Mucosa of rectum (tissue), 2 donors: ENCODE data around the gene ARNT2.
"Not testable (repeated sequence)": the region's sequence is repeated elsewhere in the genome, so short reads cannot be mapped to it uniquely, and the experiment has no call there.

Experiments used
- H3K27ac ChIP-seq, 2 donors: one replicate each; pipeline ENCODE4 v1.7.0; 2013; ENCODE audit warnings: inconsistent platforms in 2 of 2, low read depth in 2 of 2, low read length in 2 of 2
- H3K27me3 ChIP-seq, 2 donors: one replicate each; pipeline ENCODE4 v1.7.0; 2013; ENCODE audit warnings: low read length in 2 of 2; ENCODE audit not compliant: control insufficient read depth in 2 of 2, insufficient read depth in 2 of 2
- H3K36me3 ChIP-seq, 2 donors: one replicate each; pipeline ENCODE4 v1.7.0; 2013; ENCODE audit warnings: low read length in 2 of 2; ENCODE audit not compliant: control insufficient read depth in 2 of 2, insufficient read depth in 2 of 2
- H3K4me1 ChIP-seq, 2 donors: one replicate each; pipeline ENCODE4 v1.7.0; 2013; ENCODE audit warnings: low read length in 2 of 2, mild to moderate bottlenecking in 1 of 2; ENCODE audit not compliant: control insufficient read depth in 2 of 2, insufficient read depth in 2 of 2
- H3K4me3 ChIP-seq, 2 donors: one replicate each; pipeline ENCODE4 v1.7.0; 2013; ENCODE audit warnings: low read length in 2 of 2
- H3K9ac ChIP-seq, 2 donors: one replicate each; pipeline ENCODE4 v1.7.0; 2013; ENCODE audit warnings: low read length in 2 of 2, low read depth in 1 of 2, mild to moderate bottlenecking in 1 of 2
- H3K9me3 ChIP-seq, 2 donors: one replicate each; pipeline ENCODE4 v1.7.0; 2013; ENCODE audit warnings: low read length in 2 of 2; ENCODE audit not compliant: control insufficient read depth in 2 of 2
- donor health status: healthy.
- donor health status: Normal muscosa, but diverticular disease.

The ARNT2 gene

DNA sequence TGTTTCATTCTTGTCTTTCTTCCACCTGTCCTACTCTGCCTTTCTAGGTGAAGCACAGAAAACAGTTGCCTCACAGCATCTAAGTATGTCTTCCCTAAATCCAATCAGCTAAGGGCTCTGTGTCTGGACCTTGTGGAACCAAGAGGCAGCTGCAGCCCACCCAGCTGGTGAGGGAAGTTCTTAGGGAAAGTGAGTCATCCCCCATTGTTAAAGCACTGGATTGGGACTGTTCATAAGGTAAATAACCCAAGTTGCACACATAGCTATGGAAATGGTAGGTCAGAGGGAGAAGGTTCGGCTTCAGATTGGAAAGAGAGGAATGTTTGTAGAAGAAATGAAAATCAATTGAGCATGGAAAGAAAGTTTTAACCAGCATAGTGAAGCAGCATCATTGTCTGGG, 18.0 kb upstream of the ARNT2 start:
- H3K4me1 ChIP-seq: no peaks in the 10 kb centered on the region
- H3K36me3 ChIP-seq: no peaks in the 10 kb centered on the region
- no peak overlapping the region for H3K9ac ChIP-seq
- H3K9me3 ChIP-seq: no peaks in the 10 kb centered on the region
- H3K4me3 ChIP-seq: no peak overlapping the region
- no peak overlapping the region for H3K27ac ChIP-seq
- no peaks in the 10 kb centered on the region for H3K27me3 ChIP-seq

DNA sequence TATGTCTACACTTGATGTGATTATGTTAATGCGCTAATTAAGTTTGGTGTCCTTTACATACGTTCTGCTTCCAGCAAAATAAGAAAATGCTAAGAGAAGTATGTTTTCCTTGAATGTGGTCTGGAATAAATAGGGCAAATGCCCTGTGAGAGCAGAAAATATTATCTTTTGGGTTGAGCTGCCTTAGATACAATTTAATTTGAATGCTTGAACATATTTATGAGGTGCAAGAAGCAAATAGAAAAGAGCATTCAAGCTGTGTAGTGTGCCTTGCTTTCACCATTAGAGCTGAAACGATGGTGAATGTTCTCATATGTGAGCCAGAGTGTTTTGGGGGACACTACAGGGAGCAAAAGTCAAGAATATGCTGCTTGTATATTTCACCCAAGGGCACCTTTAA, 15.9 kb upstream of the ARNT2 start:
- no peaks in the 10 kb centered on the region for H3K9me3 ChIP-seq
- H3K4me3 ChIP-seq: no peak overlapping the region
- H3K36me3 ChIP-seq: no peaks in the 10 kb centered on the region
- H3K27ac ChIP-seq: no peak overlapping the region
- H3K27me3 ChIP-seq: no peaks in the 10 kb centered on the region
- H3K4me1 ChIP-seq: no peaks in the 10 kb centered on the region
- H3K9ac ChIP-seq: no peak overlapping the region

DNA sequence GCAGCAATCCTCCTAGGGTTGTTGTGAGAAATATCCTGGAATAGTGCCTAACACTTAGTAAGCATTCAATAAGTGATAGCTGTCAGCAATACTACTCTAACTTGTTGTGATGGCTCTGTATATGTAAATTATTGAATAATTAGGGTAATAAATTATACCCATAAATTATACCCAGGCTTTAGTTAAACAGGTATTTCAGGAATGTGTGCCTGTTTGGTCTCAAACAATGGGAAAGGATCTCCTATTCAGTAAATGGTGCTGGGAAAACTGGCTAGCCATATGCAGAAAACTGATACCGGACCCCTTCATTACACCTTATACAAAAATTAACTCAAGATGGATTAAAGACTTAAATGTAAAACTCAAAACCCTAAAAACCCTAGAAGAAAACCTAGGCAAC, 14.8 kb upstream of the ARNT2 start:
- Histone ChIP-seq H3K4me1 (no peaks in the 10 kb centered on the region), H3K27me3 (no peaks in the 10 kb centered on the region), H3K9ac (no peak overlapping the region), H3K36me3 (no peaks in the 10 kb centered on the region), H3K4me3 (no peak overlapping the region), H3K9me3 (no peaks in the 10 kb centered on the region), H3K27ac (no peak overlapping the region)

DNA sequence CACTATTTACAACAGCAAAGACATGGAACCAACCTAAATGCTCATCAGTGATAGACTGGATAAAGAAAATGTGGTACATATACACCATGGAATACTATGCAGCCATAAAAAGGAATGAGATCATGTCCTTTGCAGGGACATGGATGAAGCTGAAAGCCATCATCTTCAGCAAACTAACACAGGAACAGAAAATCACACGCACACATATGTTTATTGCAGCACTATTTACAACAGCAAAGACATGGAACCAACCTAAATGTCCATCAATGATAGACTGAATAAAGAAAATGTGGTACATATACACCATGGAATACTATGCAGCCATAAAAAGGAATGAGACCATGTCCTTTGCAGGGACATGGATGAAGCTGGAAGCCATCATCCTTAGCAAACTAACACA, 13.2 kb upstream of the ARNT2 start:
- not testable (repeated sequence) for H3K27ac ChIP-seq, H3K9me3 ChIP-seq, H3K9ac ChIP-seq, H3K4me3 ChIP-seq, H3K36me3 ChIP-seq, H3K27me3 ChIP-seq, H3K4me1 ChIP-seq

DNA sequence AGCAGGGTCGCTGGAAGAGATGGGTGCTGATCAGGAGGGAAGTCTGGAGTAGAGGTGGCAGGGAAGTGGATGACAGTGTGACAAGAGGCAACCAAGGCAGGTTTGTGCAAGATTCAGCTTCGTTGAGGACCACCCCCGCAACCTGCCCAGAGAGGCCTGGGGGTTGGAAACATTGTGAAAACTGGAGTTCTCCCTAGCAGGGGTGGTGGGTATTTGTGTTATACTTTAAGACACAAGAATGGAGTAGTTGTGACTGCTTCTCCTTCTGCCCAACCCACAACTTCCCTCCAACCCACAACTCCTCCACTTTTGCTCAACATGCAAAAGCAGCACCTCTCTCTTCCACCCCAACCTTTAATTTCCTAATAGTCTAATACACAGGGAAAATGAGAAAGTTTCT, 8.6 kb upstream of the ARNT2 start:
- H3K27me3 ChIP-seq: peaks cover 0 to 9% of the 10 kb centered on the region in 2 donors
- no peak overlapping the region for H3K27ac ChIP-seq
- no peak overlapping the region for H3K4me3 ChIP-seq
- H3K9ac ChIP-seq: no peak overlapping the region
- no peaks in the 10 kb centered on the region for H3K4me1 ChIP-seq
- no peaks in the 10 kb centered on the region for H3K9me3 ChIP-seq
- H3K36me3 ChIP-seq: no peaks in the 10 kb centered on the region

DNA sequence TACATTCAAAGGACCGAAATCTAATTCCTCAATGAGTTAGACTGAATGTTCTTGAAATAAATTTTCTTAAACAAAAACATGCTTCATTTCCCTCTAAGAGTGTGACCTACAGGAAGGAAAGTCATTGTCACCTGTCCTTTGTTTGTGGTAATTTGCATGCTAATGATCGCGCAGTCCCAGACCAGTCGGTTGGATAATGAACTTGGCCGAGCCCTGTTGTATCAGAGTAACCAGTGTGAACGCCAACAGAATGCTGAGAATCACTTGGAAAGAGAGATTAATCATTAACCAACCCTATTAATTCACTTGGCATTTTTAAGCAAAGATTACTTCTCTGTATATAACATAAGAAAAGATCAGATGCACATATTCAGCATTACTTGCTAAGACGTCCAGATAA, 8.1 kb upstream of the ARNT2 start:
- H3K4me1 ChIP-seq: no peaks in the 10 kb centered on the region
- no peak overlapping the region for H3K27ac ChIP-seq
- no peak overlapping the region for H3K9ac ChIP-seq
- H3K9me3 ChIP-seq: no peaks in the 10 kb centered on the region
- peaks cover 0 to 9% of the 10 kb centered on the region in 2 donors for H3K27me3 ChIP-seq
- no peaks in the 10 kb centered on the region for H3K36me3 ChIP-seq
- no peak overlapping the region for H3K4me3 ChIP-seq

DNA sequence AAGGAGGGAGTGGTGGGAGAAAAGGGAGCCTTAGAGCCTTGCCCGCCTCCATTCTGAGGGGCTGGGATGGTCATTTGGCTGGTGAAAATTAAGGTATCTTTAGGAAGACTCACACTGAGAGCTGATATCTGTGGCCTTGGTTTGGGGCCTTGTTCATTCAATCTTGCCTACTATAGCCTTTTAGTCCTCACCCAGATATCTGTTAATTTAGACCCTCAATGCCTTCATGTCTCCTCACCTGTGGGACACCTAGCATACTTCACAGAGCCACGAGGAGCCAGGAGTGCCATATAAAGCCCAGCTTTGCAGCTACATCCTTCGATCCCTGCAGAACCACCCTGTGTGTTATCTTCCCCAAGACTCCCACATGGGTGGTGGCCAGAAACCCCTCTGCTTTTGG, 4.7 kb upstream of the ARNT2 start:
- Histone ChIP-seq H3K36me3 (no peaks in the 10 kb centered on the region), H3K9me3 (no peaks in the 10 kb centered on the region), H3K4me3 (no peak overlapping the region), H3K4me1 (no peaks in the 10 kb centered on the region), H3K27ac (no peak overlapping the region), H3K27me3 (peaks cover 2 to 19% of the 10 kb centered on the region in 2 donors), H3K9ac (no peak overlapping the region)

DNA sequence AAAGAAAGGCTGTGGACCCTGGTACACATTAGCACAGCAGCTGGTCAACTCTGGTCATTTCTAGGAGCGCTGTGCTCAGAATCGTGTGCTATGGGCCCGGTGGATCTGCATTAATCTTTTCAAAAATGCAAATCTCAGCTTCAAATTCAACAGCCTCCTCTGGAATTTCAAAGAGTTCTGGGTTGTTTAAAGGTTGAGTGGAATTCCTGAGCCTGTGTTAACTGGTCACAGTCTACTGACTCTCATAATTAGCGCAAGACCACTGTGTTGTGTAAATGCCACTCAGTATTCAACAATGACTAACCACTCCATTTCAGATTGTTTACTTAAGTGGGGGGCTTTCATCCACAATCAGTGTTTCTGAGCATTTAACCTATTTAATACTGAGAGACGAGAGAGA, 2.7 kb upstream of the ARNT2 start:
- H3K27ac ChIP-seq: no peak overlapping the region
- H3K4me1 ChIP-seq: peaks cover 0 to 4% of the 10 kb centered on the region in 2 donors
- no peak overlapping the region for H3K4me3 ChIP-seq
- peaks cover 10 to 32% of the 10 kb centered on the region in 2 donors for H3K27me3 ChIP-seq
- H3K9me3 ChIP-seq: no peaks in the 10 kb centered on the region
- H3K36me3 ChIP-seq: no peaks in the 10 kb centered on the region
- no peak overlapping the region for H3K9ac ChIP-seq

DNA sequence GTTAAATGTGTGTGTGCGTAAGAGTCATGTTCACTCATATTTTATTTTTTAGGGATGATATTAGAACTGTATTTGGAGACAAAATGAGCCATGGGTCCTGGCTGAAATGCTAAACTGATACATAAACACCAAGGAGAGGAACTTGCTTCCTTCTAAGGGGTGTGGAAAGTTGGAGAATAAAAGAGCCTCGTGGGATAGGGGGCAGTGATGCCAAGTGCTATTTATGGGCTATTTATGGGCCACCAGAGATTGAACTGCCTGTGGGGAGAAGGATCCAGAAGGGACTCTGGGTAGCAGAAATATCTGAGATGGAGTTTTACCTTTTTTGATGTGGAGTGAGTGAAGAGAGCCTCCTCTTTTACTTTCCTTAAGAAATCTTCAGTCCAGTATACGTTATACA, 1.8 kb upstream of the ARNT2 start:
- H3K27me3 ChIP-seq: peaks cover 10 to 32% of the 10 kb centered on the region in 2 donors
- no peak overlapping the region for H3K9ac ChIP-seq
- H3K36me3 ChIP-seq: no peaks in the 10 kb centered on the region
- H3K27ac ChIP-seq: no peak overlapping the region
- H3K4me3 ChIP-seq: no peak overlapping the region
- H3K9me3 ChIP-seq: no peaks in the 10 kb centered on the region
- peaks cover 0 to 4% of the 10 kb centered on the region in 2 donors for H3K4me1 ChIP-seq

DNA sequence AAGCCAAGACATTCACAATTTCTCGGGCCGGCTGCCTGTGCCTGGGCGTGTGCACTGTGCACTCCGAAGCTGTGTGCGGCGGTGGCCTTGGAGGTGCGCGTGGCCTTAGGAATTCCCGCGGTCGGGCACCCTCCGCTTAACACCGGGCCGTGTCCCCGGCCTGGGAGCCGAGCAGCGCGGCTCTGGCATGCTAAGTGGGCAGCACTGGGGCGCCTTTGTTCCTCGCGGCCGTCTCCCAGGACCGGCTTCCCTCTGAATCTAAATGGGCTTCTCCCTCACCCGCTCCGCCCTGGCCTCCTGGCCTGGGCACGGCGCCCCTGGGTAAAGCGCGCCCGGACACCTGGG, 498 bp upstream of the ARNT2 start:
- Histone ChIP-seq H3K9me3 (no peaks in the 10 kb centered on the region), H3K4me1 (peaks cover 0 to 4% of the 10 kb centered on the region in 2 donors), H3K27ac (no peak overlapping the region), H3K27me3 (peaks cover 10 to 33% of the 10 kb centered on the region in 2 donors), H3K36me3 (no peaks in the 10 kb centered on the region), H3K4me3 (peak overlapping the region in 1 of 2 donors; percentile 43), H3K9ac (no peak overlapping the region)
